Fibroblast of skin of back (primary cell): ENCODE data around the gene ADSL.
"Not testable (repeated sequence)": the region's sequence is repeated elsewhere in the genome, so short reads cannot be mapped to it uniquely, and the experiment has no call there.

Experiments used
- DNase-seq: peaks from one replicate; pipeline ENCODE4 v3.0.0-alpha.2; 2013

The ADSL gene

DNA sequence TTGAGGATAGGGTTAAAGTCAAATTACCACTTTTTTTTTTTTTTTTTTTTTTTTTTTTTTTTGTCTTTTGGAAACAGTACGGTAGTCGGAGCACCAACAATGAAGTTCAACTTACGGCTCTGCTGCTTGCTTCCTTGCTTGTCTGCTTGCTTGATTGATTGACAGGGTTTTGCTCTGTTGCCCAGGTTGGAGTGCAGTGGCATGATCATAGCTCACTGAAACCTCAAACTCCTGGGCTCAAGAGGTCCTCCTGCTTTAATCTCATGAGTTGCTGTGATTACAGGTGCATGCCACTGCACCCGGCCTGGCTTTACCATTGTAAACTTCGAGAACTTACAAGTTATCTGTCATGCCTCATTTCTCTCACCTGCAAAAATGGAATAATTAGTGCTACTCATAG, 29.8 kb downstream of the ADSL start:
- DNase-seq, result no peak

DNA sequence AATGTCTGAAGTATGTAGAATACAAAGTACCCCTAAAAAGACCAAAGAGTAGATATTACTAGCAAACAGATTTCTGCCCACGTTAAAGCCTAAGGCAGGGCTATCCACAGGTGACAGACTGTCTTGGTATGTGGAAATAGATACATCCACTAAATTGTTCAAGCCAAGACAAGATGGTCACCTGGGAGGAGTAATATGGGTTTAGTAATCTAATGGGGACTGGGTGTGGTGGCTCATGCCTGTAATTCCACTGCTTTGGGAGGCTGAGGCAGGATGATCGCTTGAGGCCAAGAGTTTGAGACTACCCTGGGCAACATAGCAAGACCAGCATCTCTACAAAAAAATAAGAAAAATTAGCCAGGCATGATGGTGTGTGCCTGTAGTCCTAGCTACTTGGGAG, 31.6 kb downstream of the ADSL start:
- DNase-seq, result no peak

DNA sequence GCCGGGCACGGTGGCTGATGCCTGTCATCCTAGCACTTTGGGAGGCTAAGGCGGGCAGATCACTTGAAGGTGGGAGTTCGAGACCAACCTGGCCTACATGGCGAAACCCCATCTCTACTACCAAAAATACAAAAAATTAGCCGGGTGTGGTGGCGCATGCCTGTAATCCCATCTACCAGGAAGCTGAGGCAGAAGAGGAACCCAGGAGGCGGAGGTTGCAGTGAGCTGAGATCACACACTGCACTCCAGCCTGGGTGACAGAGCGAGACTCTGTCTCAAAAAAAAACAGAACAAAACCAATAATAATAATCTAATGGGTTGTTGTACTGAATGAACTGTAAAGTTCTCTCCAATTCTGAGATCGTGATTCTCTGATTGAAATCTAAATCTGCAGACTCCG, 32.1 kb downstream of the ADSL start:
- DNase-seq, result not testable (repeated sequence)

DNA sequence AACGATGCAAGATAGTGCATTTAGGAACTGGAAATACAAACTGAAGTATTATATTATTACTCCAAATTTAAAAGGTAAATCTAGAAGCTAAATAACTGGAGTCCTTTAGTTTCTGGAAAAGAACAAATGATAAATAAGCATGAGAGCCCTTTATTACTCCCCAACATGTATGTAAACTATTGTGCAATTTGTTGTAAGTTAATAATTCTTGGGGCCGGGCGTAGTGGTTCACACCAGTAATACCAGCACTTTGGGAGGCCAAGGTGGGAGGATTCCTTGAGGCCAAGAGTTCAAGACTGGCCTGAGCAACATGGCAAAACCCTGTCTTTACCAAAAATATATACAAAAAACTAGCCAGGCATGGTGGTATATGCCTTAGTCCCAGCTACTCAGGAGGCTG, 35.2 kb downstream of the ADSL start:
- no peak for DNase-seq

DNA sequence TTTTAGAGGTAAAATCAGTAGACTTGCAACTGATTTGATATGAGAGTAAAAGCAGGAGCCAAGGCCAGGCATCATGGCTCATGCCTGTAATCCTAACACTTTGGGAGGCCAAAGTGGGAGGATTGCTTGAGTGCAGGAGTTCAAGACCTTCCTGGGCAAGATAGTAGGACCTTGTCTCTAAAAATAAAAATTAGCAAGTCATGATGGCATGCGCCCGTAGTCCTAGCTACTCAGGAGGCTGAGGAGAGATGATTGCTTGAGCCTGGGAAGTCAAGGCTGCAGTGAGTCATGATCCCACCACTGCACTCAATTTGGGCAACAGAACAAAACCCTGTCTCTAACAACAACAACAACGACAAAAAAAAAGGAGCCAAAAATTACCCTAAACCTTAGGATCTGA, 37.6 kb downstream of the ADSL start:
- peak; percentile 82 for DNase-seq

DNA sequence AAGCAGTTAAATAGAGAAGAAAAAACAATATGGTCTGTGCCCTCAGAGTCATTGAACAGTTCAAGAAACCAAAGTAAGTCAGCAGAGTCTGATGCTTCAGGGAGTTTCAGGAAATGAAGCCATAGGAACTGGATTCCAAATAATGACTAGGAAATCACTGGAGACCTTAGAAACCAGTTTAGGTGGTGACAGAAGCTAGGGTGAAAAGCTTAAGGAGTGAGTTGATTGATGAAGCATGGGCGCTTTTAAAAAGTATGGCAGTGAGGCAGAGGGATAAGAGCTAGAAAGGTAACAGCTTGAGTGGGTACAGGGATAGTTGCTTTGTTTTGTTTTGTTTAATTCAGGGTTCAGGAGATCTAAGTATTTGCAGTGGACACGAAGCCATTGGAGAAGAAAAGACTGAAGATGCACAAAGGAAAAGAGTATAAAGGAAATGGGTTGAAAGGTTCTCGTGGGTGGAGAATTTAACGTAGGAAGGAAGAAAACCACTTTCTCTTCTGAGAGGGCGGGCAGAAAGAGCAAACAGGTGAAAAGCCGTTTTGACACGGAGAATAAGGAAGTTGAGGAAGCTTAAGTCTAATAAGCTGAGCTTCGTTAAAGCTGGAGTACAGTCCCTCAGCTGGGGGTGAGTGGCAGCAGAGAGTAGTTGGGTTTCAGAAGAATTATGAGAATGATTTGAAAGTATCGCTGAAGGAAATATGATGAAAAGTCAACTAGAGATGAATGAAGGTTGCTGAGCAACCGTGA, 38.9 kb downstream of the ADSL start:
- no peak for DNase-seq

DNA sequence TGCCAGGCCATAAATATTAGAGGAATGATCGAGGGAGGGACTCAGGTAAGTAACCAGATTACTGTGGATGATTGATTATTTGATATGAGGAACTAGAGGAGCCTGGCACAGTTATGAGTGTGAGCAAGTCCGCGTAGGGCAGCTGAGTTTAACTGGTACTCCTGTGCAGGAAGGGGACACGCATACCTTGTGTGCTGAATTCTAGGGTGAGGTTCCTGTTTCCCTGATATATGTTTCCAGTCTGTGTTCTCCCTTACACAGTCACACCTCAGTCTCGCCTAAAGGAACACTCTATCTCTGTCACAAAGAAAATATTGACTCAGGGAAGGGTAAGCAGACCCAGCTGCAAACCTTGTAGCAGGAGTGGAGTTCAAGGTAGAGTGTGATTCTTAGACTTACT, 41.4 kb downstream of the ADSL start:
- no peak for DNase-seq

DNA sequence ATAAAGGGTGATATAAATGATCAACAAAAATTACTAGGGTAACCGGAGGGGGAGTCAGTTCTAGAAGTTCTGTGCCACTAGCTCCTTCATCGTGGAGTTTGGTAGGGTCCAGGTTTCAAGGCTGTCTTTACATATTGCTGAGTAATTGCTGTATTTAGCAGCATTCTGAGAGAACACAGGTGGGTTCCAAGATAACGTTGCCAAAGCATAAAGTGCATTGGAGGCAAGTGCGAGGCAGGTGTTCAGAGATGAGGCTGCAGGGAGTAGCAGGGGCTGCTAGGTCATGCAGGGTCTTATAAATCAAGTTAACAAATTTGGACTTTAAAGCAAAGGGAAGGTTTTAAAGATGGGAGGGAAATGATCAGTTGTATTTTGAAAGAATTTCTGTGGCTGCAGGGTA, 41.9 kb downstream of the ADSL start:
- no peak for DNase-seq

DNA sequence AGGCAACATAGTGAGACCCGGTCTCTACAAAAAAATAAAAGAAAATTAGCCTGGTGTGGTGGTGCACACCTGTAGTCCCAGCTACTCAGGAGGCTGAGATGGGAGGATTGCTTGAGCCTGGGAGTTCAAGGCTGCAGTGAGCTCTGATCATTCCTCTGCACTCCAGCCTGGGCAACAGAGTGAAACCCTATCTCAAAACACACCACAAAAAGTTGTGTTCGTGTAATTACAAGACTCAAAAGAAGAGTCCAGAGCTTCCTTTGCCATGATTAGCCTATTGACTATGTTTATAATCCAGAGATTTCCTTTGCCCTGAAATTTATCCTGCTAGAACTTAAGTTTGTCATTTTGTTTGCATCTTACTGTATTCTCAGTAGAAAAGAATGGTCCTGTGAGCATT, 45.1 kb downstream of the ADSL start:
- no peak for DNase-seq

DNA sequence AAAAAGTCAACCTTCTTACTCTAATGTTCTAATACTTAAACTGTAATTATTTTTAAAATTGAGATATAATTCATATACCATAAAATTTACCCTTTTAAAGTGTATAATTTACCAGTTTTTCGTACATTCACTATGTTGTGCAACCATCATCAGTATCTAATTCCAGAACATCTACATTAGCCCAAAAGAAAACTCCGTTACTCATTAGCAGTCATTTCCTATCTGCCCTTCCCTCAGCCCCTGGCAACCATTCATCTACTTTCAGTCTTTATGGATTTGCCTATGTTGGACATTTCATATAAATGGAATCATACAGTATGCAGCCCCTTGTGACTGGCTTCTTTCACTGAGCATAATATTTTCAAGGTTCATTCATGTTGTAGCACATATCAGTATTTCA, 46.3 kb downstream of the ADSL start:
- DNase-seq, result no peak

DNA sequence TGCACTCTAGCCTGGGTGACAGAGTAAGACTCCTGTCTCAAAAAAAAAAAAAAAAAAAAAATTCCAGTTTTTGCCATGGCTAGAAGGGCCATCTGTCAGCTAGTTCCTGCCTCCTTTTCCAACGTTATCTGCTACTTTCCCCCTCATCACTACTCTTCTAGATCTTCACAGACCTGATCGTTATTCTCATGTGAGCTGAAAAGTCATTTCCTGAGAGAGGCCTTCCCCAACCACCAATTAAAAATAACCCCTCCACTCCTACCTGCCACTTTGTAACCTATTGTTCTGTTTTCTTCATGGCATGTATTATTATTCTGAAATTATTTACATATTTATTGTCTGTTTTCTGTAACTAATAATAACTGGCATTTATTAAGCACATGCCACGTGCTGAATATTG, 48.3 kb downstream of the ADSL start:
- DNase-seq, result no peak

DNA sequence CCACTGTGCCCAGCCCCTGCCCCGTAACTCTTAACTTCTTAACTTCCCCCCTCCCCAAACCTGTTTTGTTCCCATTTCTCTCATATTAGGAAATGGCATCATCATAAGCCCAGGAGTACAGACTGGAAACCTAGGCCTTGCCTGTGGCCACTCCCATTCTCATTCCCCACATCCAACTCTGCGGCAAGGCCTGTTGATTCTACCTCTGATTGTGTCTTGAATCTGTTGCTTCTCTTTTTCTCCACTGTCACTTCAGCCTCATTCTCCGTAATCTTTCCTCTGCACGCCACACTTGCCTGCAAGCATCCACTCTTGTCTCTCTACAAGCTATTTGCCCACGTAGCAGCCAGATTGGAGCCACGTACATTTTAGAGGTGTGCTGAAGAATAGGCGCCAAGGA, 49.3 kb downstream of the ADSL start:
- no peak for DNase-seq

DNA sequence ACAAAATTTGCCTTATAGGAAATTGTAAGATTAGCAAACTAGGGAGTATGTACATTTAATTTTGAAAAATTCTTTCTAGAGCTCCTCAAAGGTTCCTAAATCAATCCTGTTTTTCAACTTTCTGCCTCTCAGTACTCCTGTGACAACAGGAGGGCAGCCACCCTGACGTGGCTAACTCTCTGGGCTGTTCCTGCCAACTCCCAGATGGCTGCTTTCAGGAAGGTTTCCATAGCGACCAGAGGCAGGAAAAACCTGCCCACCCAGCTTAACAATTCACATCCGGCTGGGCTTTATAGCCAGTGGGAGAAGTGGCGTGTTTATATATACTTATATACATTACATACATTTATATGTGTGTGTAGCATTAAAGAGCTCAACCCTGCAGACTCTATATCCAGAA, 50.6 kb downstream of the ADSL start:
- DNase-seq, result peak; percentile 91

DNA sequence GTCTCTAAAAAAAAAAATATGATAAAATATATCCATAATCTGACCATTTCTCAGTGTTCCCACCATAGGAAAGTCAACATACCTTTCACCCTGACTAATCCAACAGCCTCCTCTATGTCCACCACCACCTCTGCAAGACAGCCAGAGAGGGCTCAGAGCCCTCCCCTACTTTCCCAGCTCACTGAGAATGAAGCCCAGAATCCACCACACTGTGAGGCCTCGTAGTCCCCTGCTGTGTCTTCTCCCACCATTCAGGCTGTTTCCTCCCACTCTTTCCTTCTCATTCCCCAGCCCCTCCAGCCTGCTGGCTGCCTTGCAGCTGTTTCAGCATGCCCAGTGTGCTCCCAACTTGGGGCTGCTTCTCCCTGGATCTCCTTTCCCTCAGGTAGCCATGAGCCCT, 51.1 kb downstream of the ADSL start:
- peak; percentile 65 for DNase-seq

DNA sequence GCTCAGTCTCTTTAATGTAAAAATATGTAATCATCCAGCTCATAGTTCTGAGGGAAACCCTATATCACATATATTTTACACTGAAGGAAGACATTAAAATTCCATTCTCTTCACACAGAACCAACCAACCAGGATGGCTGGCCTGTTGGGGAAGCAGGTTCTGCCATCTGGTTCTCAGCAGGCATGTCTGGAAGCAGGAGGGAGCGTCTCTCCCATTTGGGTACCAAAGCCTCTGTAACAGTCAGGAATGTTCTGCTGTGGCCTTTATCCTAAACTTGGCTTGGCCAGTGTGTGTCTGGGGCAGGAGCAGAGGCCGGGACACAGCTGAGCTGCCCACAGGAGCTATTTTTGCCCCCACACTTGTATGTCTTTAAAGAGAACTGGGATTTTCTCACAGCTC, 53.3 kb downstream of the ADSL start:
- DNase-seq, result no peak

DNA sequence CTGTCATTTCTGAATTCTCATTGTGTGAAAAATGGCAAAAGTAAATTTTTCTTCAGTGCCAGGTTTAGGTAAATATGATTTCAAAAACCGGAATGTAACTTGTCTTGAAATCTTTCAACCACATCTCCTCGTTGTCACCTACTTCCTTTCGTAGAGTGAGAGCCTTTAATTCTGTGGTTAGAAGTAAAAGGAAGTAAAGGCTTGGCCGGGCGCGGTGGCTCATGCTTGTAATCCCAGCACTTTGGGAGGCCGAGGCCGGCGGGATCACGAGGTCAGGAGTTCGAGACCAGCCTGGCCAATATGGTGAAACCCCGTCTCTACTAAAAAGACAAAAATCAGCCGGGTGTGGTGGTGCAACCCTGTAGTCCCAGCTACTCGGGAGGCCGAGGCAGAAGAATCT, 53.9 kb downstream of the ADSL start:
- no peak for DNase-seq

DNA sequence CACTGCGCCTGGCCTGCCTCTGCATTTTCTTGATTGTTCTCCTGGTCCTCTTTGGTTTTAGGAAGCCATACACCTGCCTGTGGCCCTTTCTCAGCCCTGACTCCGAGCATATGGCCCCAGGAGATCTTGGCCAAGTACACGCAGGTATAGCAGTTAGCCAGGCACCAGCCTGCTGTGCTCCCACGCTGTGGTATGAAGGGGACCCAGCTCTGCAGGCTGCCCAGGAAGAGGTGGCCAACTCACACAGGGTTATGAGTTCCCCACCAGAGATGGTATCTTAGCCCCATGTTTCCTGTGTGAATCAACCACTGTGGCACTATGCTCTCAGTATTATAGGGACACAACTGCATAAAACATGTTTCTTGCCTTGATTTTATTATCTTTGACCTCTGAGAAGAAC, 55.2 kb downstream of the ADSL start:
- no peak for DNase-seq

DNA sequence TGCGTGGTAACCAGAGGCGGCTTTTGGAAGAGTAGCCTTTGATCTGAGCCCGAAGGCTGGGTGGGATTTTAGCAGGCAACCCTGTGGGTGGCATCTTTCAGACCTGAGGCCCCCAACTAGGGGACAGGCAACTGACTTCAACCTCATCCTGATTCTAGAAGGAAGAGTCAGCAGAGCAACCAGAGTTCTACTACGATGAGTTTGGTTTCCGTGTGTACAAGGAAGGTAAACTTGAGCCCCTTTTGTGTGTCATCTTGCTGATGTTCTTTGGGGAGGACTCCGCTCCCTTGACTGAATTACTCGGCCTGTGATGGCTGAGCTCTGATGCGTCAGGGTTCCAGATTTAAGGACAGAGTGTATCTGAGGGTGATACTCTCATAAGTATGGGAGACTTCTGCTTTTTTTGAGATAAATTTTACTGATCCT, 55.7 kb downstream of the ADSL start:
- no peak for DNase-seq

DNA sequence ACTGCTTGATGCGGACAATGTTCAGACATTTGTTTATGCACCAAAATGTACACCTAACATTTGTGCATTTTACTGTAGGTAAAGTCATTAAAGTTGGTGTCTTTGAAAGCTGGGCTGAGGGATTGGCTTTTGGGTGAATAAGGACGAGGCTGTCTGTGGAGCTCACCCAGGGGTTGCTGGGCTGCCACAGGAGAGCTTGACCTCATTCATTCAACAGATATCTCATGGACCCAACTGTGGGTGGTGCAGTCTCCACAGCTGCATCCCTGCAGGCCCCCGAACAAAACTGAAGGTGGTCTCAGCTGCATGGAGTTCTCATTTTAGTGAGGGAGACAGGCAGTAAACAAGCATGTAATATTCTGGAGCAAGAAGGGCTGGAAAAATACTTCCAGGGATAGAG, 56.8 kb downstream of the ADSL start:
- DNase-seq, result no peak

DNA sequence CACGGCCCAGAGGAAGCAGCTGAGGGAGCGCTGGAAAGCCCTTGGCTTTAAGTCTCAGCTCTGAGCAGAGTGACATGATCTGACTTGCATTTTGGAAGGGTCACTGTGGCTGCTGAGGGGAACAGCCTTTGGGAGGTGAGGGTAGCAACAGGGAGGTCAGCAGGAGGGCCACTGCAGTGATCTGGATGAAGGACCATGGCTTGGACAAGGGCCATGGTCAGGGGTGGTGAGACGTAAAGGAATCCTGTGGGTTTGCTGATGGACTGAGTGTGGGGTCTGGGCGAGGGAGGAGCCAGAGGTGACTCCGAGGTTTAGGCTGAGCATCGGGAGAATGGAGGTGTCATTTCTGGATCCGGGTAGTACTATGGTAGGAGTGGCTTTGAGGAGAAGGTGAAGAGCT, 57.4 kb downstream of the ADSL start:
- no peak for DNase-seq

DNA sequence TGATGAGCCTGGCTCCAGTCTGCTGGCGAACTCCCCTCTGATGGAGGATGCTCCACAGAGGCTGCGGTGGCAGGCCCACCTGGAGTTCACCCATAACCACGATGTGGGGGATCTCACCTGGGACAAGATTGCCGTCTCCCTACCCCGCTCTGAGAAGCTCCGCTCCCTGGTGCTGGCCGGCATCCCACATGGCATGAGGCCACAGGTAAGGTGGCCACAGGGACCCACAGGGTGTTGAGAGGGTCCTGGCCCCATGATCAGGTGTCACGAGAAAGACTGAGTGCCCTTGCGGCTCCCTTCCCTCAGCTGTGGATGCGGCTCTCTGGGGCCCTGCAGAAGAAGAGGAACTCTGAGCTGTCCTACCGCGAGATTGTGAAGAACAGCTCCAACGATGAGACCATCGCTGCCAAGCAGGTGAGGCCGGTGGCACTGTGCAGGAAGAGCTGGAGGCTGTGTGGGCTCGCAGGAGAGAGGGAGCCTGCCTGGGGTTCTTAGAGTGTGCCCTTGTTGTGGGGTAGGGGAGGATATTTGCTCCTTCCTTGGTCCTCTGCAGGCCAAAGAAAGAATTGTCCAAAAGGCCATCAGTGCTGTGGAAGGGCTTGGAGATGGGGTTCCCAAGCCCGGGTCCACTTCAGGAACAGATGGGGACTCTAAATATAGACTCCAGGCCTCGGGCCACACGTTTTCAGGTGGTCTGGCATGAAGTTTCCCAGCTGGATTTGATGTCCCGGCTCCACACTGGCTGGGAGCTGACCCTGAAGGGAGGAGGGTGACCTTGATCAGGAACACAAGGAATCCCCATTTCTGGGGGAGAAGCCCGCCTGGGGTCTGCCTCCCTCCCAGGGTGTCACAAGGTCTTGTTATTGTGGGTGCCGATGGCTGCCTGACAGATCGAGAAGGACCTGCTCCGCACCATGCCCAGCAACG, 58.2 kb downstream of the ADSL start:
- no peak for DNase-seq

DNA sequence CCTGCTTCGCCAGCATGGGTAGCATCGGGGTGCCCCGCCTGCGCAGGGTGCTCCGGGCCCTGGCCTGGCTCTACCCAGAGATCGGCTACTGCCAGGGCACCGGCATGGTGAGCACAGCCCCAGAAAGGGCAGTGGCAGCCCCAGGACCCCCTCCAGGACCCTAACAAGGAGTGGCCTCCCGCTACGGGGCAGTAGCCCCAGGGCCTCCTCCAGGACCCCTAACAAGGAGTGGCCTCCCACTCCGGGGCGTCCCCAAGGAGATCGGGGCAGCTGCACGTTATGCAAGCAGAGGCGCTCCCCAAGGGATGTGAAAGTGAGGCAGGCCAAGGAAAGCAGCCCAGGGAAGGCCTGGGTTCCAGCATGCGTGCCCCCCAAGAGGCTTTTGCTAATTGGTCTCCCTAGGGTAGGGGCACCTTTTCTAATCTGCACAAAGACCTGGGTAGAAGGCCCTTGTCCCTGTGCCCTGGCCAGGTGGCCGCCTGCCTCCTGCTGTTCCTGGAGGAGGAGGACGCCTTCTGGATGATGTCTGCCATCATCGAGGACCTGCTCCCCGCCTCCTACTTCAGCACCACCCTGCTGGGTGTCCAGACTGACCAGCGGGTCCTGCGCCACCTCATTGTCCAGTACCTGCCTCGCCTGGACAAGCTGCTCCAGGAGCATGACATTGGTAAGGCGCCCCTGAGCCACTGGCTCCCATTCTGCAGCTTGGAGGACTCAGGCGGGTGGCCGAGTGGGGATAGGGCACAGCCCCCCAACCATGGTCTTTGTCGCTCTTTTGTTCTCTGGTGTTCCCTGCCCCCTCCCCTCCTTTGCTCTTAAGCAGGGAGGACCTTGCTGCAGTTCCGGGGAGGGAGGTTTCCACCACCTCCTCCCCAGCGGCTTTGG, 59.1 kb downstream of the ADSL start:
- no peak for DNase-seq
